GM12878 (cell line): ENCODE data around the gene BHLHE23. TPM values are rescaled to one million over a fixed set of nuclear protein-coding genes. Genes with fewer than 3 reads are reported as not detected.

Experiments
- ATAC-seq: fragments of 200-7000 bp; cut with Tn5 transposase; 3 replicates; pipeline ENCODE4 v1.9.1; 2020; ENCODE audit warnings: mild to moderate bottlenecking, moderate library complexity
- BruUV-seq: library from RNA; stranded (reverse); fragments of 400-500 nt; replicated peaks from 2 replicates; lab custom pipeline; 2021; lab: Mats Ljungman, UMichigan
- CTCF ChIA-PET: fragments of 300-600 bp; sonication (Branson Sonifier 250); formaldehyde crosslinking; extraction: SDS; loops from one replicate; lab custom pipeline; 2021; ENCODE audit warnings: inconsistent platforms; lab: Yijun Ruan, JAX
- POLR2A ChIA-PET: fragments of 350-600 bp; formaldehyde crosslinking; extraction: SDS; loops from one replicate; lab custom pipeline; 2021; ENCODE audit warnings: inconsistent platforms; lab: Charles Lee
- RAD21 ChIA-PET: fragments of 300-600 bp; sonication (Branson Sonifier 250); formaldehyde crosslinking; loops from one replicate; lab custom pipeline; 2023; ENCODE audit warnings: antibody characterized with exemption; ENCODE audit not compliant: unreplicated experiment; lab: Charles Lee
- SMC1A ChIA-PET: fragments of 300-600 bp; sonication (Branson Sonifier 250); formaldehyde crosslinking; loops from one replicate; lab custom pipeline; 2023; ENCODE audit not compliant: unreplicated experiment, uncharacterized antibody; lab: Charles Lee
- DNase-seq: peaks from one replicate; pipeline ENCODE4 v3.0.0-alpha.2; 2011; ENCODE audit warnings: low read depth, low spot score
- FAIRE-seq: peaks from 3 replicates; lab custom pipeline; 2011; peaks lifted over from hg19 to GRCh38; lab: Jason Lieb, UNC
- H2AFZ ChIP-seq: 2 replicates; pipeline ENCODE4 v1.6.0; 2011; ENCODE audit warnings: low read depth, low read length, control low read depth; ENCODE audit not compliant: control insufficient read depth
- H3K27ac ChIP-seq: 2 replicates; pipeline ENCODE4 v1.5.1; 2011; ENCODE audit warnings: control low read depth; ENCODE audit not compliant: control insufficient read depth, insufficient read depth
- H3K27me3 ChIP-seq, 2 experiments: replicated peaks in 1 of 2; 2 replicates each; pipeline versions ENCODE4 v1.6.0 to v1.6.1; 2011; ENCODE audit warnings: low read length in 1 of 2; ENCODE audit not compliant: control insufficient read depth in 2 of 2, insufficient read depth in 2 of 2
- H3K36me3 ChIP-seq, 2 experiments: 2 replicates each; pipeline ENCODE4 v1.5.1; 2011; ENCODE audit warnings: low read length in 1 of 2; ENCODE audit not compliant: control insufficient read depth in 2 of 2, insufficient read depth in 2 of 2
- H3K4me1 ChIP-seq: 2 replicates; pipeline ENCODE4 v1.6.1; 2011; ENCODE audit warnings: mild to moderate bottlenecking, low read length, moderate library complexity, mixed read lengths; ENCODE audit not compliant: control insufficient read depth, insufficient read depth
- H3K4me2 ChIP-seq: 2 replicates; pipeline ENCODE4 v1.6.0; 2011; ENCODE audit warnings: control low read depth; ENCODE audit not compliant: control insufficient read depth, insufficient read depth
- H3K4me3 ChIP-seq: fragments of 200-600 bp; sonication (generic); 2 replicates; pipeline ENCODE4 v1.5.1; 2016
- H3K79me2 ChIP-seq: 2 replicates; pipeline ENCODE4 v1.6.0; 2011; ENCODE audit warnings: low read length; ENCODE audit not compliant: control insufficient read depth, insufficient read depth
- H3K9ac ChIP-seq: 2 replicates; pipeline ENCODE4 v1.8.0; 2011; ENCODE audit warnings: low read length, control low read depth, mixed read lengths; ENCODE audit not compliant: control insufficient read depth, insufficient read depth
- H3K9me3 ChIP-seq: replicated peaks from 3 replicates; pipeline ENCODE4 v1.5.1; 2011; ENCODE audit warnings: mild to moderate bottlenecking, low read length; ENCODE audit not compliant: control insufficient read depth, insufficient read depth
- H4K20me1 ChIP-seq: 2 replicates; pipeline ENCODE4 v1.6.0; 2011; ENCODE audit not compliant: control insufficient read depth, insufficient read depth
- ATF2 ChIP-seq: IDR thresholded peaks from 2 replicates; pipeline ENCODE4 v1.6.1; 2012; ENCODE audit warnings: low read length, inconsistent platforms
- BCL11A ChIP-seq: IDR thresholded peaks from 2 replicates; pipeline ENCODE4 v1.6.1; 2011; ENCODE audit warnings: low read depth, low read length
- GABPA ChIP-seq: IDR thresholded peaks from 2 replicates; pipeline ENCODE4 v1.6.1; 2014; ENCODE audit warnings: antibody characterized with exemption, low read depth, mild to moderate bottlenecking, inconsistent platforms
- LARP7 ChIP-seq: fragments of 450-650 bp; IDR thresholded peaks from 2 replicates; pipeline ENCODE4 v1.6.1; 2017; ENCODE audit warnings: mild to moderate bottlenecking
- POLR2AphosphoS2 ChIP-seq: IDR thresholded peaks from 2 replicates; pipeline ENCODE4 v1.6.1; 2011; ENCODE audit warnings: low read depth, mild to moderate bottlenecking, low read length, improper control_type of control experiment, moderate library complexity
- RB1 ChIP-seq: fragments of 450-650 bp; formaldehyde crosslinking; IDR thresholded peaks from 2 replicates; pipeline ENCODE4 v1.6.1; 2017; ENCODE audit warnings: mild to moderate bottlenecking, borderline replicate concordance
- SP1 ChIP-seq: IDR thresholded peaks from one replicate; pipeline ENCODE4 v1.6.1; 2011; ENCODE audit warnings: low read depth, low read length
- SRF ChIP-seq, 2 experiments: IDR thresholded peaks; 2 replicates each; pipeline ENCODE4 v1.6.1; 2011; ENCODE audit warnings: low read depth in 2 of 2, low read length in 2 of 2, mild to moderate bottlenecking in 1 of 2, moderate library complexity in 1 of 2
- STAT3 ChIP-seq: IDR thresholded peaks from 2 replicates; pipeline ENCODE4 v1.6.1; 2011; ENCODE audit warnings: low read depth, low read length, improper control_type of control experiment
- TCF12 ChIP-seq: IDR thresholded peaks from 2 replicates; pipeline ENCODE4 v1.6.1; 2011; ENCODE audit warnings: low read depth, mild to moderate bottlenecking, low read length
- WGBS: methylation state at CpG from one replicate; pipeline ENCODE4 v1.1.6; 2016; ENCODE audit warnings: low lambda C conversion rate; ENCODE audit not compliant: insufficient replicate concordance, insufficient coverage; ENCODE audit errors: missing lambda C conversion rate; 5-methylcytosine and 5-hydroxymethylcytosine counted together
- in situ Hi-C: fragments of 300-500 bp; cut with MboI; formaldehyde crosslinking; loops from 9 replicates; pipeline ENCODE4 v1.14.3; 2018; ENCODE audit warnings: mixed read lengths
- intact Hi-C: fragments of 100-400 bp; cut with micrococcal nuclease; formaldehyde crosslinking; loops from one replicate; pipeline ENCODE4 v1.14.2; 2022; ENCODE audit not compliant: unreplicated experiment
- polyA plus RNA-seq, 11 experiments: library from polyadenylated mRNA; depleted of rRNA in 4 of 11; unstranded in 6 of 11; stranded (reverse) in 5 of 11; fragments of >200 nt; fragmentation: Nextera tagmentation in 4 of 11; fragmentation: Illumina TruSeq in 1 of 11; extraction: Ambion mirVana in 4 of 11; extraction: Trizol in 1 of 11; gene quantifications; 1 replicate in 1 of 11; 2 replicates in 10 of 11; pipeline versions ENCODE4 v1.2.1 to v1.2.3, GENCODE V29; 2011 to 2016; ENCODE audit warnings: inconsistent platforms in 2 of 11, missing spikeins in 2 of 11, low read depth in 1 of 11
- total RNA-seq, 4 experiments: library from RNA; depleted of rRNA in 3 of 4; stranded (reverse); fragments of >200 nt in 3 of 4; fragmentation: Illumina TruSeq in 1 of 4; extraction: Trizol in 1 of 4; gene quantifications; 2 replicates each; pipeline versions ENCODE4 v1.2.1 to v1.2.3, GENCODE V29; 2013 to 2021
- TF ChIP-seq, protein P1 (sequence below): fragments of 450-650 bp; IDR thresholded peaks from 2 replicates; pipeline ENCODE4 v1.6.1; 2018; ENCODE audit warnings: mild to moderate bottlenecking, low read depth, moderate library complexity; ENCODE audit not compliant: partially characterized antibody

The BHLHE23 gene
- total and polyA plus RNA-seq, 10 of the 15 experiments (the other 5 are each of a cell fraction or from before 2014, with no cell fraction given): 0.28 to 0.33 TPM; not detected in 8

DNA sequence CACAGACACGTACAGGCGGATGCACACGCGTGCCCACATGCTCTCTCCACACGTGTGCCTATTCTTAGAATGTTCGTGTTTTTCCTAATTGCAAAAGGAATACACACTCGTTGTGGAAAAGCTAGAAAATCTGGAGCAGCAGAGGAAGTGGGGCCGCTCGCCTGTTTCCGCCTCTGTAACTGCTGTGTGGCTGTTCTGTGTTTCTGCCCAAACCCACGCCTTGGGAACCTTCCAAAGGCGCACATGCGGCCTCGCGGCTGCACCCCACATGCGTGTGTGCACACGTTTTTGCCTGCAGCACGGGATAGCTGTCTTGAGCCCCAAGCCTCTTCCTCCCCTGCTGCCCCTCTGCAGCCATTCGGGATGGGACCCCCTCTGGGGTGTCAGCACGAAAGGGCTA is 42.1 kb downstream of the BHLHE23 start:
- Histone ChIP-seq H3K4me3 (no peak overlapping the region), H3K36me3 (peaks cover 16 to 17% of the 10 kb centered on the region in 2 experiments; a peak in 3 of 4 replicates), H3K27ac (no peak overlapping the region), H3K4me2 (no peak overlapping the region), H3K27me3 (no peaks in the 10 kb centered on the region), H4K20me1 (no peaks in the 10 kb centered on the region), H3K4me1 (no peaks in the 10 kb centered on the region), H2AFZ (no peak overlapping the region), H3K9ac (no peak overlapping the region), H3K79me2 (no peaks in the 10 kb centered on the region), H3K9me3 (no peaks in the 10 kb centered on the region)
- WGBS: 73% methylated on average over 20 of the region's 20 CpGs
- ChIA-PET CTCF (interaction anchor here (0.6 kb wide), 1 partner anchor 8 kb away, joined by 3 read pairs; no protein-coding TSS in a partner anchor), RAD21 (no interaction called here), POLR2A (interaction anchor here (1.1 kb wide), 1 partner anchor 13 kb away, joined by 3 read pairs; no protein-coding TSS in a partner anchor), SMC1A (no interaction called here)
- ATAC-seq (no peak), FAIRE-seq (no peak), DNase-seq (no peak)
- in situ Hi-C loops: no loop called here
- intact Hi-C loops: no loop called here
- no TSS peak for BruUV-seq
- TF ChIP-seq SP1: no peak
- no peak for TF ChIP-seq LARP7

DNA sequence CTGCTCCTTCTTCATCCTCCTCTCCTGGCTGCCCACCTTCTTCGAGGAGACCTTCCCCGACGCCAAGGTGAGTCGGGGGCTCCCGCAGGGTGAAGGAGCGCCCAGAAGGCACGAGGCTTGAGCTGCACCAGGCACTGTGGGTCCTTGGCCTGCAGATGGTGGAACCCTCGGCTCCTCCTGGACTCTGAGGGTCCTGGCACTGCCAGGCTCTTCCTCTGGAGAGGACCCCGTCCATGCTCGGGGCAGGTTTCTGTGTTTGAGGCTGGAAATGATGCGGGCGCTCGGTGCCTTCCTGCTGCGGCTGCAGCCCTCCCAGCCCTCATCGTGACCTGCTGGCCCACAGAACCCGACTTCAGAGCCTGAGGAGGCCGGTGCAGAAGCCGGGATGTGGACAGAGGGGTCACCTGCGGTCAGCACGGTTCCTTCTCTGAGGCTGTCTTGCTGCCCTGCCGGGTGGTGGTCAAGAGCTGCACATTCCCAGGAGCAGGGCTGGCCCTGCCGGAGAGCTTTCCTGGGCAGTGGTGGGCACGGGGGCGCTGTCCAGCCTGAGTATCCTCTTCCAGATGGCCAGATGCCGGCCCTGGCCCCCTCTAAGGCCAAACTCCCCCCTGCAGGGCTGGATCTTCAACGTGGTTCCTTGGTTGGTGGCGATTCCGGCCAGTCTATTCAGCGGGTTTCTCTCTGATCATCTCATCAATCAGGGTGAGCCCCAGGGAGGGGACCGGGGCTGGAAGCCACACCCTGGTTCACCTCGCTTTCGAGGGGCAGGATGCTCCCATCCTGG is 43.0 kb downstream of the BHLHE23 start:
- 90% methylated on average over 32 of the region's 32 CpGs for WGBS
- no peak for DNase-seq
- Histone ChIP-seq H3K27ac (no peak overlapping the region), H2AFZ (no peak overlapping the region), H3K79me2 (no peaks in the 10 kb centered on the region), H3K4me2 (no peak overlapping the region), H3K9me3 (no peaks in the 10 kb centered on the region), H4K20me1 (no peaks in the 10 kb centered on the region), H3K4me1 (no peaks in the 10 kb centered on the region), H3K36me3 (peaks cover 16 to 18% of the 10 kb centered on the region in 2 experiments; a peak in 3 of 4 replicates), H3K27me3 (no peaks in the 10 kb centered on the region), H3K9ac (no peak overlapping the region), H3K4me3 (no peak overlapping the region)
- ChIA-PET POLR2A (interaction anchor here (1.1 kb wide), 1 partner anchor 14 kb away, joined by 3 read pairs; no protein-coding TSS in a partner anchor), SMC1A (no interaction called here), CTCF (no interaction called here), RAD21 (no interaction called here)
- intact Hi-C loops (no loop called here), in situ Hi-C loops (no loop called here)
- ATAC-seq: no peak
- TF ChIP-seq, protein P1, sequence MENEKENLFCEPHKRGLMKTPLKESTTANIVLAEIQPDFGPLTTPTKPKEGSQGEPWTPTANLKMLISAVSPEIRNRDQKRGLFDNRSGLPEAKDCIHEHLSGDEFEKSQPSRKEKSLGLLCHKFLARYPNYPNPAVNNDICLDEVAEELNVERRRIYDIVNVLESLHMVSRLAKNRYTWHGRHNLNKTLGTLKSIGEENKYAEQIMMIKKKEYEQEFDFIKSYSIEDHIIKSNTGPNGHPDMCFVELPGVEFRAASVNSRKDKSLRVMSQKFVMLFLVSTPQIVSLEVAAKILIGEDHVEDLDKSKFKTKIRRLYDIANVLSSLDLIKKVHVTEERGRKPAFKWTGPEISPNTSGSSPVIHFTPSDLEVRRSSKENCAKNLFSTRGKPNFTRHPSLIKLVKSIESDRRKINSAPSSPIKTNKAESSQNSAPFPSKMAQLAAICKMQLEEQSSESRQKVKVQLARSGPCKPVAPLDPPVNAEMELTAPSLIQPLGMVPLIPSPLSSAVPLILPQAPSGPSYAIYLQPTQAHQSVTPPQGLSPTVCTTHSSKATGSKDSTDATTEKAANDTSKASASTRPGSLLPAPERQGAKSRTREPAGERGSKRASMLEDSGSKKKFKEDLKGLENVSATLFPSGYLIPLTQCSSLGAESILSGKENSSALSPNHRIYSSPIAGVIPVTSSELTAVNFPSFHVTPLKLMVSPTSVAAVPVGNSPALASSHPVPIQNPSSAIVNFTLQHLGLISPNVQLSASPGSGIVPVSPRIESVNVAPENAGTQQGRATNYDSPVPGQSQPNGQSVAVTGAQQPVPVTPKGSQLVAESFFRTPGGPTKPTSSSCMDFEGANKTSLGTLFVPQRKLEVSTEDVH: no peak
- no peak for TF ChIP-seq POLR2AphosphoS2
- no peak for TF ChIP-seq TCF12
- TF ChIP-seq ATF2: no peak
- TF ChIP-seq SRF (IDR thresholded peaks at IDR 0.05; ENCODE audit: low read depth in 2 of 2, low read length in 2 of 2): no peak
- TF ChIP-seq BCL11A: no peak
- TF ChIP-seq RB1: no peak
- no peak for TF ChIP-seq GABPA
- no peak for TF ChIP-seq STAT3
- BruUV-seq: no TSS peak
- FAIRE-seq: no peak
